AML-193 (cell line): ENCODE results near the gene RHOT2.

Experiments
- DNase-seq, 2 experiments: peaks; one replicate each; lab custom pipeline; 2025; lab: John Stamatoyannopoulos, UW

The RHOT2 gene

GRCh38 chr16:670485-671352 is 2.8 kb downstream of the RHOT2 start:
- no peak for DNase-seq

- no peak for DNase-seq
These were observed 3.6 kb downstream of the RHOT2 start for GRCh38 chr16:671353-672131.

- DNase-seq, result no peak
These were observed 4.4 kb downstream of the RHOT2 start for GRCh38 chr16:672371-672770.

- no peak for DNase-seq
These were observed 4.9 kb downstream of the RHOT2 start for GRCh38 chr16:672851-673250.

- DNase-seq, result no peak
These were observed 5.6 kb downstream of the RHOT2 start for GRCh38 chr16:673399-673991.

- no peak for DNase-seq
These were observed 6.4 kb downstream of the RHOT2 start for GRCh38 chr16:674214-674881.

GRCh38 chr16:674968-675883 is 7.3 kb downstream of the RHOT2 start, which contains the start of gene RHBDL1:
Gene RHBDL1, plus strand, starts transcription at chr16:675671. Its CDS starts 120 bp downstream, at chr16:675791.
- no peak for DNase-seq

- DNase-seq, result no peak
These were observed 8.1 kb downstream of the RHOT2 start for GRCh38 chr16:675884-676564.

- DNase-seq, result no peak
These were observed 8.6 kb downstream of the RHOT2 start for GRCh38 chr16:676565-676902.

- no peak for DNase-seq
These were observed 9.0 kb downstream of the RHOT2 start for GRCh38 chr16:676913-677312.

GRCh38 chr16:677316-678190 is 9.6 kb downstream of the RHOT2 start:
- DNase-seq, result no peak

GRCh38 chr16:678209-678857 is 10.4 kb downstream of the RHOT2 start:
- DNase-seq, result no peak

- DNase-seq, result peak; percentile 32 to 48
These were observed 11.2 kb downstream of the RHOT2 start for GRCh38 chr16:678858-679813.

GRCh38 chr16:679814-680624 is 12.1 kb downstream of the RHOT2 start, which contains the start of gene STUB1:
Gene STUB1, plus strand, starts transcription at chr16:680410. Its CDS starts 116 bp downstream, at chr16:680526.
- peak; percentile 65 to 69 for DNase-seq

- no peak for DNase-seq
These were observed 12.7 kb downstream of the RHOT2 start for GRCh38 chr16:680625-680945.

- peak; percentile 16 to 19 for DNase-seq
These were observed 13.2 kb downstream of the RHOT2 start for GRCh38 chr16:680967-681745.
